Measurements from ENCODE around the gene DNM3.

The DNM3 gene

DNA sequence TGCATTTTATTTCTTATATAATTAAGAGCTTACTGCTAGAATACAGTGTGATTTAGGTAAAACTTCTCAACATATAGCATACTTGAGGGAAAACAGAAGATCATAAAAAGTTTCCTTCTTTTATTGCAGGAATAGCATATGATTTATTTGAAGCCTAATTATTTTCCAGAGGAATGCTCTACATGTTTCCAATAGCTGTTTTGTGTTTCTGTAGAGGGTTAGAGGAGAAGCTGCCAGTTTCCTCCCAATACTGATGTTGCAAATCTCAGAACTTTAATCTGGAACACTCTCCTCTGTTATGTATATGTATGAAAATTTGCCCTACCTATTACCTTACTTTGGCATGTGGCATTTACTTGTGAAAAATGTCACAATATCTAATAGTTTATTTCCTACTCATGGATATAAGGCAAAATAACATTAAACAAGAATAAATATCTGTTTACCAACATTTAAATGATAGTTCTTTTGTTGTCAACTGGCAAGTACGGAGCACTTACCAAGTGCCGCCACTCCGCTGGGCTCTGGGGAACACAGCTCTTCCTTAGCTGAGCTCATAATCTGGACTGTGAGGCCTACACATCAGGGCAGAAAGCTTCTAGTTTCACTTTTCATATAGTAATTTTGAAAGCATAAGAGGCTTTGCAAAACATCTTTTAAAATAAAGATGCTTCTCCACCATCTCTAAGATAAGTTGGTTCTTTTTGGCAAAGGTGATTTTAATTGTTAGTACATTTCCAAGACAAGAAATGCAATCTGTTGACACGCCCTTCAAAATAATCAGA, 339.4 kb downstream of the DNM3 start:
- TF ChIP-seq, protein P1, sequence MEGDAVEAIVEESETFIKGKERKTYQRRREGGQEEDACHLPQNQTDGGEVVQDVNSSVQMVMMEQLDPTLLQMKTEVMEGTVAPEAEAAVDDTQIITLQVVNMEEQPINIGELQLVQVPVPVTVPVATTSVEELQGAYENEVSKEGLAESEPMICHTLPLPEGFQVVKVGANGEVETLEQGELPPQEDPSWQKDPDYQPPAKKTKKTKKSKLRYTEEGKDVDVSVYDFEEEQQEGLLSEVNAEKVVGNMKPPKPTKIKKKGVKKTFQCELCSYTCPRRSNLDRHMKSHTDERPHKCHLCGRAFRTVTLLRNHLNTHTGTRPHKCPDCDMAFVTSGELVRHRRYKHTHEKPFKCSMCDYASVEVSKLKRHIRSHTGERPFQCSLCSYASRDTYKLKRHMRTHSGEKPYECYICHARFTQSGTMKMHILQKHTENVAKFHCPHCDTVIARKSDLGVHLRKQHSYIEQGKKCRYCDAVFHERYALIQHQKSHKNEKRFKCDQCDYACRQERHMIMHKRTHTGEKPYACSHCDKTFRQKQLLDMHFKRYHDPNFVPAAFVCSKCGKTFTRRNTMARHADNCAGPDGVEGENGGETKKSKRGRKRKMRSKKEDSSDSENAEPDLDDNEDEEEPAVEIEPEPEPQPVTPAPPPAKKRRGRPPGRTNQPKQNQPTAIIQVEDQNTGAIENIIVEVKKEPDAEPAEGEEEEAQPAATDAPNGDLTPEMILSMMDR (IDR thresholded peaks at IDR 0.05; ENCODE audit: insufficient read depth, low read depth, low read length, missing control alignments) = no peak
- no peak overlapping the region for H3K4me3 ChIP-seq (ENCODE audit: low read length)
- peak; percentile 17 for DNase-seq (ENCODE audit: low read depth)

DNA sequence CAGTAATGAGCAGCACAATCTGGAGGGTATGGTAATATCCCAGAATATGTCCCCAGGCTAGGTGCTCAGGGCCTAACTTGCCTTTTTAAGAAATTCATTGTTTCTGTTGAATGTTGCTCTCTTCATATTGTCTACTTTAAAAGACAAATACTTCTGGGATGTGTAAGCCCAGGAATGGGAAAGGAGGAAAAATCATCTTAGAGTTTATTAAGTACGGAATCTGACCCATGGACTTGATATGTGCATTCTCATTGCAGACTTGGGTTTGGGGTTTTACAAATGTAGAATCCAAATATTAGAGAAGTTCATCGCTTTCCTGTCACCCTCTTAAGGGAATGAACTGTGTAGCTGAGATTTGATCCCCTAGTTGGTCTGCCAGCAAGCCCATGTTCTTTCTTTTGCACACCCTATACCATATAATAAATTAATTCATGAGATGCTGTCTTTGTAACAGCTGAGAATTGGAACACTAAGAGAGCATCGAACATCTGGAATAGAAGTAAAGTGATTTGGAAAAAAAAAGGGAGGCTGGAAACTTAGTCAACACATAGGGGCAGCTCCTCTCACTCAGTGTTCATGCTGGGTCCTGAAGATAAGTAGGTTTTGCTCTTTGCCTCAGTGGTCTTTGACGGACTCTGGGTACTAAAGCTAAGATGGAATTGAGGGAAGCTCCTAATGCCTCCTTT, 343.4 kb downstream of the DNM3 start:
- H3K4me3 ChIP-seq (ENCODE audit: low read length) = no peak overlapping the region
- no peak for DNase-seq (ENCODE audit: low read depth)
- TF ChIP-seq, protein P1 (IDR thresholded peaks at IDR 0.05; ENCODE audit: insufficient read depth, low read depth, low read length, missing control alignments) = no peak

DNA sequence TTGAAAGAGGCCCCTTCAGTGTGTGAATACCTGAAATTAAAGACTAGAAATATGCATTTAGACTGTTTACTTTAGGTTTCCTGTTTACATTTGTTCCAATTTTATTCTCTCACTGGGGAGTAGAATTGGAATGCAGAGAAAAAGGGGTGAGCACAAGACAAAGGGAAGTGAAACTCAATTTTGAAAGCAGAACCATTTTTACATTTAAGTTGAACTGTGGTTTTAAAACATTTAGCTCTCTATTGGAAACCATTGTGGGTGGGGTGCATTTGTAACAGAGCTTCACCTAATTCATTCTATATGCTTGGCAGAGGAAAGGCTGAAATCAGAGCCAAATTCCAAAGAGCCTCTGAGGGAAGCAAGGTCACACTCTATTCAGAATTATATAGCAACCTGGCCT, 343.9 kb downstream of the DNM3 start:
- TF ChIP-seq, protein P1 (IDR thresholded peaks at IDR 0.05; ENCODE audit: insufficient read depth, low read depth, low read length, missing control alignments) = no peak
- DNase-seq (ENCODE audit: low read depth) = no peak
- H3K4me3 ChIP-seq (ENCODE audit: low read length) = no peak overlapping the region

DNA sequence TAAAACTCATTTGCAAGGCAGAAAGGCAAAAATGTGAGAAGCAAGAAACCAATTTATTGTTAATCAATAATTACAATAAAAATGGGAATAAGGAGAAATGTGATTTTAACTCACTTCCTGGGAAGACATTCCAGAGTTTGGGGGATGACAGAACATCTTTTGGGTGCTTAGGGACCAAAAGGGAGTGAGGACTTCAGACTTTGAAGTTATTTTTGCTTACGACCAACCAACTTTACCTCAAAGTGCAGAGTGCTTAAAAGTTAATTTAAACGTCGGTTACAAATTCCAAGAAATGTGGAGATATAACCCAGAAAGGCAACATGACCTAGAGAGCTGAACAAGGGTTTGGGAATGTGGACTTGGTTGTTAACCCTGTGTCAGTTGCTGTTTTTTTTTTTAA, 344.7 kb downstream of the DNM3 start:
- no peak for DNase-seq (ENCODE audit: low read depth)
- TF ChIP-seq, protein P1 (IDR thresholded peaks at IDR 0.05; ENCODE audit: insufficient read depth, low read depth, low read length, missing control alignments) = no peak
- H3K4me3 ChIP-seq (ENCODE audit: low read length) = no peak overlapping the region

DNA sequence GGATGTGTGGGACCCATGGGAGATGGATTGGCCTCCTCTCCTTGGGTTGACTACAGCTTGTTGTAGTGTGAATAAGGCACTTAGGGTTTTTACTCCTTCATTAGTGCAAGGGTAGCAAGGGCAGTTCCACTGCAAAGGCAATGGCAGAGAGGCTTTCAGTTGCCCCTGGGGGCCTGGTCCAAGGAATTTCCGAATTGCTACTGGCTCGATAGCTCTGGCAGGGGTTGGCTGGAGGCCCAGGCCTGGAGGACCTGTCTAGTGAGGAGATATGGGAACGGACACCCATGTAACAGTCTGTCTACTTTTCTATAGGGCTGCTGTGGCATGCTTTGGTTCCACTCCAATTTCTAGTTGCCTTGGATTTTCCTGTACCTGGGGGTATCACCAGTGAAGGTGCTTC, 360.3 kb downstream of the DNM3 start:
- no peak overlapping the region for H3K4me3 ChIP-seq (ENCODE audit: low read length)
- TF ChIP-seq, protein P1 (IDR thresholded peaks at IDR 0.05; ENCODE audit: insufficient read depth, low read depth, low read length, missing control alignments) = no peak
- DNase-seq (ENCODE audit: low read depth) = no peak

DNA sequence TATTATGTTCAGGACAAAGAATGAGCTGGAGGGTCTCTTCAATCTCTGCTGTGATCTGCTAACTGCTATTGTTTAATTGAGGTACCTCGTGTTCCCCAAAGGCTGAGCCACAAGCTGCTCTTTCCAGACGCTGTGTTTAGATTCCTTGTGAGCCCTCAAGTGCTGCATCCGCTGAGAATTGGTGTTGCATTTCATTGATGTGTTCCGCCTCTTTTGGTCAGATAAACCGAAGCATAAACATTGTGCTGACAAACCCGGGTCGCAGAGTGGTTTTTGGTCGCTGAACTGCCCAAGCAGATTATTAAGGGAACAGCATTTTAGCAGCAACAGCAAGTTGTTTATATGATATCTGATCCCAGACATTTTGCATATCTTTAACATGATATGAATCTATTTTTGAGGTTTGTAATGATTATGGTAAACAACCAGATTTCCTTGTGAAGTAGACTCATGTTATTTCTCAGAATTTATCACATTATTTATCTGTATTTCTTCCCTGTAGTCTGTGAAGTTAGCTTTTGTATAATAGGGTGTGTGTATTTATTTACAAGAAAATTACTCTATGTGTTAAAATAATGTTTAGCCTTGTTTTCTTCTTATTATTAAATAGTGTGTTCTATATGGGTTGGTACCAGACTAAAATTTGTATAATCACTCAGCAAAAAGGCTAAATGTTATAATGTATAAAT, 362.0 kb downstream of the DNM3 start:
- H3K4me3 ChIP-seq (ENCODE audit: low read length) = no peak overlapping the region
- DNase-seq (ENCODE audit: low read depth) = no peak
- TF ChIP-seq, protein P1 (IDR thresholded peaks at IDR 0.05; ENCODE audit: insufficient read depth, low read depth, low read length, missing control alignments) = no peak

Data from epithelial cell of esophagus (primary cell).